ENCODE results near the gene B4GALNT1.
"Not testable (repeated sequence)": the region's sequence is repeated elsewhere in the genome, so short reads cannot be mapped to it uniquely, and the experiment has no call there.

- TF ChIP-seq POLR2A, CTCF (IDR thresholded peaks at IDR 0.05): not testable (repeated sequence)
Observed at GRCh38 chr12:57636731-57637130, 3.7 kb upstream of the B4GALNT1 start.

All from body of pancreas (tissue), 4 donors.